Endothelial cell of umbilical vein (primary cell): Measurements from ENCODE around the gene RGS7.

Experiments
- CTCF ChIP-seq, 2 donors: IDR thresholded peaks; 1 replicate in 1 of 2; 2 replicates in 1 of 2; pipeline ENCODE4 v1.5.1; 2011; ENCODE audit warnings: low read length in 2 of 2, mild to moderate bottlenecking in 2 of 2, moderate library complexity in 2 of 2, control low read depth in 1 of 2, inconsistent platforms in 1 of 2, low read depth in 1 of 2; ENCODE audit not compliant: insufficient read depth in 1 of 2; ENCODE audit errors: extremely low read depth in 1 of 2
- GATA2 ChIP-seq: IDR thresholded peaks from 2 replicates; pipeline ENCODE4 v1.7.0; 2011; ENCODE audit warnings: low read depth, mild to moderate bottlenecking, moderate library complexity, mixed read lengths, low read length; ENCODE audit not compliant: insufficient read length, insufficient read depth
- JUN ChIP-seq: IDR thresholded peaks from 2 replicates; pipeline ENCODE4 v1.6.1; 2011; ENCODE audit warnings: borderline replicate concordance, low read depth; ENCODE audit not compliant: insufficient read length, insufficient read depth
- MYC ChIP-seq: IDR thresholded peaks from one replicate; pipeline ENCODE4 v1.6.1; 2011; ENCODE audit warnings: mild to moderate bottlenecking, low read depth, low read length
- POLR2A ChIP-seq: IDR thresholded peaks from 2 replicates; pipeline ENCODE4 v1.6.1; 2012; ENCODE audit warnings: low read depth, mild to moderate bottlenecking, control low read depth, low read length
- POLR2AphosphoS5 ChIP-seq: IDR thresholded peaks from 2 replicates; pipeline ENCODE4 v1.6.1; 2012; ENCODE audit warnings: low read depth, mild to moderate bottlenecking, control low read depth, low read length, moderate library complexity; ENCODE audit not compliant: insufficient read depth

DNA sequence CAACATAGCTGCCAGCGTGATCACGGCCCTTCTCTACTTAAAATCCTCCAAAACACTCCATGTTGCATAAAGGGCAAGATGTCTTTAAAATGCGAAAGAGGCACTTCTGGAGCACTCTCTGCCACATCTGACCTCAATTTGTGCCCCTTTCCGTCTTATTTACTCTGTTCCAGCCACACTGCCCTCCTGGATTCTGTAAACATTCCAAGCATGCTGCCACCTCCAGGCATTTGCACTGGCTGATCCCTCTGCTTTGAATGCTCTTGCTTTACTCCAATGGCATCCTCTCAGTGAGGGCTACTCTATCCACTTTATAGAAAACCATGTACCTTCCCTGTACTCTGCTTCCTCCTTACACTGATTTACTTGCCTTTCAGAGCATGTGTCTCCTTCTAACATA, 5.3 kb upstream of the RGS7 start:
- TF ChIP-seq CTCF (IDR thresholded peaks at IDR 0.05; ENCODE audit: extremely low read depth in 1 of 2, insufficient read depth in 1 of 2, low read depth in 1 of 2, low read length in 2 of 2) (no peak), POLR2A (no peak), GATA2 (no peak), MYC (no peak), POLR2AphosphoS5 (no peak), JUN (no peak)
